A549 (cell line): Measurements from ENCODE around the gene CDS1. TPM values are rescaled to one million over a fixed set of nuclear protein-coding genes. Genes with fewer than 3 reads are reported as not detected.
"Not testable (repeated sequence)": the region's sequence is repeated elsewhere in the genome, so short reads cannot be mapped to it uniquely, and the experiment has no call there.

ENCODE experiments used
- ATAC-seq, 2 experiments: fragments of 200-7000 bp in 1 of 2; fragments of >200 bp in 1 of 2; cut with Nextera tagmentation in 1 of 2; cut with Tn5 transposase in 1 of 2; 3 replicates each; pipeline versions ENCODE4 v1.8.0 to v1.9.1; 2018 to 2020; ENCODE audit warnings: mild to moderate bottlenecking in 1 of 2, moderate library complexity in 1 of 2
- CTCF ChIA-PET: fragments of 300-600 bp; sonication (Branson Sonifier 250); formaldehyde crosslinking; extraction: SDS; loops from one replicate; lab custom pipeline; 2021; ENCODE audit warnings: antibody characterized with exemption, inconsistent platforms; lab: Yijun Ruan, JAX
- POLR2A ChIA-PET: fragments of 350-600 bp; formaldehyde crosslinking; extraction: SDS; loops from one replicate; lab custom pipeline; 2021; ENCODE audit warnings: antibody characterized with exemption, inconsistent platforms; lab: Yijun Ruan, JAX
- DNase-seq, 2 experiments: peaks; one replicate each; pipeline versions ENCODE4 v3.0.0 to v3.0.0-alpha.2; 2011 to 2016; ENCODE audit warnings: low read depth in 1 of 2, low spot score in 1 of 2
- FAIRE-seq: peaks from 2 replicates; lab custom pipeline; 2011; peaks lifted over from hg19 to GRCh38; lab: Jason Lieb, UNC
- H3K27ac ChIP-seq, 2 experiments: fragments of >200 bp; sonication (Bioruptor Twin); formaldehyde crosslinking; 3 replicates each; pipeline ENCODE4 v1.5.1; 2016 to 2017
- H3K4me1 ChIP-seq: fragments of >200 bp; sonication (Bioruptor Twin); formaldehyde crosslinking; 3 replicates; pipeline ENCODE4 v1.6.1; 2016
- H3K4me2 ChIP-seq: fragments of >200 bp; sonication (Bioruptor Twin); formaldehyde crosslinking; 3 replicates; pipeline ENCODE4 v1.6.1; 2016
- H3K4me3 ChIP-seq: fragments of >200 bp; sonication (Bioruptor Twin); formaldehyde crosslinking; 3 replicates; pipeline ENCODE4 v1.5.1; 2016
- H3K9me3 ChIP-seq: fragments of >200 bp; sonication (Bioruptor Twin); formaldehyde crosslinking; 3 replicates; pipeline ENCODE4 v1.6.1; 2016
- BCL3 ChIP-seq: fragments of >200 bp; sonication (Bioruptor Twin); formaldehyde crosslinking; IDR thresholded peaks from 3 replicates; pipeline ENCODE4 v1.6.1; 2016
- BHLHE40 ChIP-seq: IDR thresholded peaks from 2 replicates; pipeline ENCODE4 v1.6.1; 2012; ENCODE audit warnings: low read depth, low read length, inconsistent platforms
- CEBPB ChIP-seq, 2 experiments: fragments of >200 bp in 1 of 2; sonication (Bioruptor Twin) in 1 of 2; formaldehyde crosslinking in 1 of 2; IDR thresholded peaks; 2 replicates each; pipeline ENCODE4 v1.6.1; 2012 to 2016
- CHD2 ChIP-seq: fragments of 150-350 bp; IDR thresholded peaks from 2 replicates; pipeline ENCODE4 v1.6.1; 2014; ENCODE audit warnings: low read length; ENCODE audit not compliant: partially characterized antibody
- CHD4 ChIP-seq: fragments of 200-600 bp; sonication (generic); IDR thresholded peaks from 2 replicates; pipeline ENCODE4 v1.6.1; 2016; ENCODE audit warnings: antibody characterized with exemption, mild to moderate bottlenecking, borderline replicate concordance
- CTCF ChIP-seq: fragments of >200 bp; sonication (Bioruptor Twin); formaldehyde crosslinking; IDR thresholded peaks from 3 replicates; pipeline ENCODE4 v1.5.1; 2016
- EP300 ChIP-seq, 2 experiments: fragments of >200 bp; sonication (Bioruptor Twin); formaldehyde crosslinking; IDR thresholded peaks; 2 replicates in 1 of 2; 3 replicates in 1 of 2; pipeline ENCODE4 v1.6.1; 2016 to 2017
- FOSB ChIP-seq: fragments of 250-450 bp; sonication (Bioruptor Pico); IDR thresholded peaks from 2 replicates; pipeline ENCODE4 v1.5.0; 2020; ENCODE audit warnings: mild to moderate bottlenecking, moderate library complexity
- FOXS1 ChIP-seq: fragments of 250-450 bp; sonication (Bioruptor Pico); IDR thresholded peaks from 2 replicates; pipeline ENCODE4 v1.5.0; 2020; ENCODE audit warnings: mild to moderate bottlenecking, moderate library complexity
- HOXB13 ChIP-seq: fragments of 250-450 bp; sonication (Bioruptor Pico); IDR thresholded peaks from 2 replicates; pipeline ENCODE4 v1.5.0; 2020; ENCODE audit warnings: low read depth, mild to moderate bottlenecking, moderate library complexity
- KDM1A ChIP-seq: fragments of 200-600 bp; sonication (generic); IDR thresholded peaks from 2 replicates; pipeline ENCODE4 v1.6.1; 2016; ENCODE audit warnings: low read depth, mild to moderate bottlenecking
- KDM5A ChIP-seq: fragments of 200-600 bp; sonication (generic); IDR thresholded peaks from 2 replicates; pipeline ENCODE4 v1.6.1; 2016; ENCODE audit warnings: antibody characterized with exemption, mild to moderate bottlenecking
- MAZ ChIP-seq: fragments of 150-350 bp; IDR thresholded peaks from 2 replicates; pipeline ENCODE4 v1.6.1; 2014; ENCODE audit warnings: antibody characterized with exemption, low read depth, low read length, borderline replicate concordance
- MYC ChIP-seq: IDR thresholded peaks from 2 replicates; pipeline ENCODE4 v1.6.1; 2012; ENCODE audit warnings: mild to moderate bottlenecking, inconsistent platforms, low read length, improper control_type of control experiment, borderline replicate concordance
- NR3C1 ChIP-seq: fragments of >200 bp; sonication (Bioruptor Twin); formaldehyde crosslinking; IDR thresholded peaks from 3 replicates; pipeline ENCODE4 v1.6.1; 2017
- PHF8 ChIP-seq: fragments of 200-600 bp; sonication (generic); IDR thresholded peaks from 2 replicates; pipeline ENCODE4 v1.6.1; 2016; ENCODE audit warnings: low read depth, mild to moderate bottlenecking, antibody characterized with exemption, moderate library complexity, borderline replicate concordance
- RCOR1 ChIP-seq: fragments of 150-350 bp; IDR thresholded peaks from 2 replicates; pipeline ENCODE4 v1.6.1; 2014; ENCODE audit warnings: antibody characterized with exemption, low read length, low read depth
- RNF2 ChIP-seq: fragments of 200-600 bp; sonication (generic); IDR thresholded peaks from 2 replicates; pipeline ENCODE4 v1.6.1; 2016; ENCODE audit warnings: low read depth, mild to moderate bottlenecking, antibody characterized with exemption, moderate library complexity, borderline replicate concordance
- SMC3 ChIP-seq: fragments of >200 bp; sonication (Bioruptor Twin); formaldehyde crosslinking; IDR thresholded peaks from 3 replicates; pipeline ENCODE4 v1.6.1; 2018; ENCODE audit warnings: inconsistent platforms
- ZC3H11A ChIP-seq: fragments of 450-650 bp; IDR thresholded peaks from 2 replicates; pipeline ENCODE4 v1.6.1; 2014; ENCODE audit warnings: antibody characterized with exemption, mild to moderate bottlenecking
- ZNF302 ChIP-seq: fragments of 250-450 bp; sonication (Bioruptor Pico); IDR thresholded peaks from 2 replicates; pipeline ENCODE4 v1.9.0; 2021; ENCODE audit warnings: inconsistent platforms, mild to moderate bottlenecking, moderate library complexity
- ZSCAN20 ChIP-seq: fragments of 250-450 bp; sonication (Bioruptor Pico); IDR thresholded peaks from 2 replicates; pipeline ENCODE4 v1.8.0; 2022; ENCODE audit warnings: mild to moderate bottlenecking, moderate library complexity
- WGBS: methylation state at CpG from one replicate; pipeline ENCODE4 v1.1.6; 2017; ENCODE audit errors: missing lambda C conversion rate; 5-methylcytosine and 5-hydroxymethylcytosine counted together
- polyA plus RNA-seq, 4 experiments: library from polyadenylated mRNA; depleted of rRNA in 3 of 4; stranded (reverse); fragments of >200 nt; fragmentation: RNase III in 1 of 4; extraction: RNeasy Plus Mini Kit Qiagen cat#74134 plus additional on column Dnase treatment in 1 of 4; gene quantifications; 2 replicates in 3 of 4; 3 replicates in 1 of 4; pipeline ENCODE4 v1.2.3, GENCODE V29; 2011 to 2017
- TF ChIP-seq, protein P1 (sequence below): fragments of 450-650 bp; IDR thresholded peaks from 2 replicates; pipeline ENCODE4 v1.6.1; 2014; ENCODE audit warnings: antibody characterized with exemption

CDS1 gene
- polyA plus RNA-seq, 2 of the 4 experiments (the other 2 are of a cell fraction) = 0.46 to 1.4 TPM

GRCh38 chr4:84680956-84681355, 98.0 kb downstream of the CDS1 start:
- ATAC-seq (no peak), FAIRE-seq (no peak), DNase-seq (no peak)
- Histone ChIP-seq H3K9me3 (no peaks in the 10 kb centered on the region), H3K27ac (no peak overlapping the region), H3K4me3 (no peak overlapping the region), H3K4me2 (no peak overlapping the region), H3K4me1 (peaks cover 5% of the 10 kb centered on the region; the same call in 2 of the 3 replicates)
- POLR2A ChIA-PET = no interaction called here
- CTCF ChIA-PET = no interaction called here
- TF ChIP-seq BCL3 (no peak), FOXS1 (CRISPR knock-in tag) (no peak), RCOR1 (no peak), CEBPB (IDR thresholded peaks at IDR 0.05) (no peak), ZSCAN20 (CRISPR knock-in tag) (no peak), BHLHE40 (no peak), SMC3 (no peak), EP300 (IDR thresholded peaks at IDR 0.05) (no peak), MYC (no peak), HOXB13 (CRISPR knock-in tag) (no peak), FOSB (CRISPR knock-in tag) (no peak)
- WGBS = 93% methylated on average over 4 of the region's 4 CpGs

GRCh38 chr4:84681486-84682274, 98.8 kb downstream of the CDS1 start:
- Histone ChIP-seq H3K9me3 (no peaks in the 10 kb centered on the region), H3K27ac (no peak overlapping the region), H3K4me1 (peaks cover 5% of the 10 kb centered on the region; the same call in 2 of the 3 replicates), H3K4me3 (no peak overlapping the region), H3K4me2 (no peak overlapping the region)
- TF ChIP-seq EP300 (IDR thresholded peaks at IDR 0.05) = no peak
- TF ChIP-seq KDM5A = no peak
- TF ChIP-seq, protein P1, sequence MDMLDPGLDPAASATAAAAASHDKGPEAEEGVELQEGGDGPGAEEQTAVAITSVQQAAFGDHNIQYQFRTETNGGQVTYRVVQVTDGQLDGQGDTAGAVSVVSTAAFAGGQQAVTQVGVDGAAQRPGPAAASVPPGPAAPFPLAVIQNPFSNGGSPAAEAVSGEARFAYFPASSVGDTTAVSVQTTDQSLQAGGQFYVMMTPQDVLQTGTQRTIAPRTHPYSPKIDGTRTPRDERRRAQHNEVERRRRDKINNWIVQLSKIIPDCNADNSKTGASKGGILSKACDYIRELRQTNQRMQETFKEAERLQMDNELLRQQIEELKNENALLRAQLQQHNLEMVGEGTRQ = no peak
- CTCF ChIA-PET = no interaction called here
- ATAC-seq (no peak; a peak in 1 of 6 replicates), FAIRE-seq (no peak), DNase-seq (no peak)
- WGBS = 92% methylated on average over 2 of the region's 2 CpGs
- POLR2A ChIA-PET = no interaction called here

GRCh38 chr4:84682661-84683060, 99.7 kb downstream of the CDS1 start:
- POLR2A ChIA-PET, H3K27ac ChIP-seq, FAIRE-seq, H3K9me3 ChIP-seq, DNase-seq, ATAC-seq, CTCF ChIA-PET, H3K4me3 ChIP-seq, H3K4me2 ChIP-seq, H3K4me1 ChIP-seq: not testable (repeated sequence)
- WGBS = 74% methylated on average over 4 of the region's 4 CpGs

DNA sequence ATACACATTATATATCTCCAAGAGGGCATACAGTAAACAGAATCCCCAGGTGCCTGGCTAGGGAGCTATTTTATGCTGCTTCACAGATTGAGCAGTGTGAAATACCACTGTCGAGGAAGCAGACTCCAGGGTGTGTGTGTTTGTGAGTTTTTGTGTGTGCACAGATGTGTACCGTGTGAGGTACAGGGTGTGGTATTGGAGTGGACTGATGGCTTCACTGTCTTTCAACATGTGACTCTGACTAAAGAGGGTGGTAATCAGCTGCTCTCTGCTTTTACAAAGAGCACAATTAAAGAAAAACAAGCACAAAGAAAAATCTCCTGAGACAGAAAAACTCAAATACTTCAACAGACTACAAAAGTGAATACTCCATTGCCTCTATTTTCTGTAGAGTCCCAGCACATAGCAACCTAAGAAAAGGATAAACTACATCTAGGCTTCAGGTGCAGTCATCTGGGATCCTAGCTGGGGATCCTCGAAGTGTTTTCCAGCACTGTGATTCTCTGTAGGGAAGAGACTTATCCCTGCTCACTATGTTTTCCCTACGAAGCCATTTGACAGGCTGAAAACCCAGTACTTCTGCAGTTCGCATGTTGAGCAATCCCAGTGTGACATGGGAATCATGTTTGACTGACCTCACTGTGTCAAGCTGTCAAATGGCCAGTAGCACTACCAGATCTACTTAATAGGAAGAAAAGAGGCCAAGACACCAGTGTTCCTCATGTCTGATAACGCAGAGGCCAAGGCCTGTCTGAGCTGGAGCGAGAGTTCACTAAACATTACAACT, 100.3 kb downstream of the CDS1 start:
- ATAC-seq (no peak), DNase-seq (no peak), FAIRE-seq (no peak)
- H3K4me2 ChIP-seq = no peak overlapping the region
- ChIA-PET CTCF (no interaction called here), POLR2A (no interaction called here)
- H3K4me3 ChIP-seq = no peak overlapping the region
- no peak overlapping the region for H3K27ac ChIP-seq
- H3K9me3 ChIP-seq = no peaks in the 10 kb centered on the region
- H3K4me1 ChIP-seq = peaks cover 5% of the 10 kb centered on the region; the same call in 2 of the 3 replicates
- WGBS = 85% methylated on average over 7 of the region's 7 CpGs
- no peak for TF ChIP-seq ZC3H11A
- TF ChIP-seq MYC = no peak
- no peak for TF ChIP-seq CTCF
- no peak for TF ChIP-seq FOXS1 (CRISPR knock-in tag)
- no peak for TF ChIP-seq CHD2
- no peak for TF ChIP-seq MAZ
- no peak for TF ChIP-seq KDM1A
- no peak for TF ChIP-seq ZNF302
- TF ChIP-seq PHF8 = no peak
- TF ChIP-seq FOSB (CRISPR knock-in tag) = no peak
- TF ChIP-seq CHD4 = no peak
- TF ChIP-seq NR3C1 = no peak
- no peak for TF ChIP-seq RNF2
- TF ChIP-seq, protein P1 = no peak
